HG02852 (cell line): ENCODE results near the gene ANKRD28.

ENCODE experiments used
- ATAC-seq: cut with Tn5 transposase; IDR thresholded peaks from one replicate; pipeline ENCODE4 v1.9.1; 2021; ENCODE audit warnings: mild to moderate bottlenecking, moderate library complexity; ENCODE audit not compliant: unreplicated experiment

ANKRD28 gene

DNA sequence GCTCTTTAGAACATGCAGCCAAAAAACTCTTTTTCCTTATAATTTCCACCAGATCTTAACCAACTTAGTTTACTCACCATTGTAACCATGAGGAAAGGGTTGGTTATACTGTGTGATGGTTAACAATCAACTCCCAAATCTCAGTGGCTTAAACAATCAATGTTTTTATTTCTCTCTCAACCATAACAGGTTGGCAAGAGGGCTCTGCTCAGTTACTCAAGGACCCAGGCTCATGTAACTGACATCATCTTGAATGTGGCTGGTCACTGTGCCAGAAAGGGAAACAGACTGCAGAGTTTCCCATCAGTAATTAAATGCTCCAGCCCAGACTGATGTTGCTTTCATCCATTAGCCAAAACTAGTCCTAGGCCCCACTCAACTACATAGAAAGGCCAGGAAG is 69.0 kb downstream of the ANKRD28 start:
- no peak for ATAC-seq

DNA sequence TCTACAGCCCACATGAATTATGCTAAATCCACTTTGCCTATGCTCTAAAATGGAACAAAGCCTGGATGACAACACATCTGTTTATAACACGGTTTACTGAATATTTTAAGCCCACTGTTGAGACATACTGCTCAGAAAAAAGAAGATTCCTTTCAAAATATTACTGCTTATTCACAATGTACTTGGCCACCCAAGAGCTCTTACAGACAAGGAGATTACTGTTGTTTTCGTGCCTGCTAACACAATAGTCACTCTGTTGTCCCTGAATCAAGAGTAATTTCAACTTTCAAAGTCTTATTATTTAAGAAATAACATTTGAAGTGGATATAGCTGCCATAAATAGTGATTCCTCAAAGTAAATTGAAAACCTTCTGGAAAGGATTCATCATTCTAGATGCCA is 70.9 kb downstream of the ANKRD28 start:
- no peak for ATAC-seq

- peak; percentile 96 for ATAC-seq
These were observed 71.7 kb downstream of the ANKRD28 start for GRCh38 chr3:15726043-15726442.

DNA sequence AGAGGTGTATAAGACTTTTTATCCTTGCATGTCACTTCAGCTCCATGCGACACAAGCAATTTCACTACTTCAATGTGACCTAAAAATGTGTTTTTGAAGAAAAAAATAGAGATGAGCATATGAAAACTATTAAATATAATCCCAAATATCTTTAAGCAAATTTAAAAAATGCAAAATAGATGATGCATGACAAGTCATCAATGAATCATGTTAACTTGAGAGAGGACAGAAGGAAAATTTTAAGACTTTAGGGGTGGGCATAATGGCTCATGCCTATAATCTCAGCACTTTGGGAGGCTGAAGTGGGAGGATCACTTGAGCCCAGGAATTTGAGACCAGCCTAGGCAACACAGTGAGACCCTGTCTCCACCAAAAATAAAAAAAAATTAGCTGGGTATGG is 73.3 kb downstream of the ANKRD28 start:
- no peak for ATAC-seq

GRCh38 chr3:15723624-15723884 is 74.2 kb downstream of the ANKRD28 start:
- no peak for ATAC-seq

GRCh38 chr3:15722877-15723623 is 74.7 kb downstream of the ANKRD28 start:
- ATAC-seq: no peak

DNA sequence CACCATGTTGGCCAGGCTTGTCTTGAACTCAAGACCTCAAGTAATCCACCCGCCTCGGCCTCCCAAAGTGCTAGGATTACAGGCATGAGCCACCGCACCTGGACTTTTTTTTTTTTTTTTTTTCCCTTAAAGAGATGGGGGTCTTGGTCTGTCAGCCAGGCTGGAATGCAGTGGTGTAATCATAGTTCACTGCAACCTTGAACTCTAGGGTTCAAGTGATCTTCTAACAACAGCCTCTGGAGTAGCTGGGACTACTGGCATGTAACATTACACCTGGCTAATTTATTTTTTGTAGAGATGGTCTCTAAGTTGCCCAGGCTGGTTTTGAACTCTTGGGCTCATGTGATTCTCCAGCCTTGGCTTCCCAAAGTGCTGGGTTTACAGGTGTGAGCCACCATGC is 81.6 kb downstream of the ANKRD28 start:
- no peak for ATAC-seq

DNA sequence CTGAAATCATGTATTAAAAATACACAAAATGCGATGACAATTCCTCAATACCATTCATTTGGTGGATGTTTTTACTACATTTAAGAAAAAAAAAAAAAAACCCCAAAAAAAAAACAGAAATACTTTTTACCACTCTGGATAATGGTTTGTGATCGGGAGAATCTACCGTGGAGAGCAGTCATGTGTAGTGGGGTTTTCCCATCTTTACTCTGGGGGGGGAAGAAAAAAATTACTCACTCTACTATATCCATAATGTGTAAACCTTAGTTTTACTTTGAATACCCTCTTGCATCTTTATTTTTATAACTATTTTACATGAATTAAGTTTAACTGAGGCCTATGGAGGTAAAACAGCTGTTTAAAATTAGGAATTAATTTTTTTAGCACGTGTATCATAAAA is 83.3 kb downstream of the ANKRD28 start:
- no peak for ATAC-seq

GRCh38 chr3:15713364-15713763 is 84.4 kb downstream of the ANKRD28 start:
- no peak for ATAC-seq

- ATAC-seq: no peak
These were observed 86.5 kb downstream of the ANKRD28 start for GRCh38 chr3:15711281-15711680.

- ATAC-seq: no peak
These were observed 88.7 kb downstream of the ANKRD28 start for GRCh38 chr3:15708882-15709677.

GRCh38 chr3:15707779-15708178 is 90.0 kb downstream of the ANKRD28 start:
- no peak for ATAC-seq

DNA sequence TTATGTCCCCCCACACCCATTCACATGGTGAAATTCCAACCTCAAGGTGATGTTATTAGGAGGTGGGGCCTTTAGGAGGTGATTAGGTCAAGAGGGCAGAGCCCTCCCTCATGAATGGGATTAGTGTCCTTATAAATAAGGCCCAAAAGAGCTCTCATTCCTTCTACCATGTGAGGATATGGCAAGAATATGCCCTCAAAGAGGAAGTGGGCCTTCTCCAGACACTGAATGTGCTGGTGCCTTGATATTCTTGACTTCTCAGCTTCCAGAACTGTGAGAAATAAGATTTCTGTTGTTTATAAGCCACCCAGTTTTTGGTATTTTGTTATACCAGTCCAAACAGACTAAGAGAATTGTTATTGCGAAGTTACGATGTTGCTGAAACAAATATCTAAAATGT is 94.4 kb downstream of the ANKRD28 start:
- ATAC-seq: no peak

DNA sequence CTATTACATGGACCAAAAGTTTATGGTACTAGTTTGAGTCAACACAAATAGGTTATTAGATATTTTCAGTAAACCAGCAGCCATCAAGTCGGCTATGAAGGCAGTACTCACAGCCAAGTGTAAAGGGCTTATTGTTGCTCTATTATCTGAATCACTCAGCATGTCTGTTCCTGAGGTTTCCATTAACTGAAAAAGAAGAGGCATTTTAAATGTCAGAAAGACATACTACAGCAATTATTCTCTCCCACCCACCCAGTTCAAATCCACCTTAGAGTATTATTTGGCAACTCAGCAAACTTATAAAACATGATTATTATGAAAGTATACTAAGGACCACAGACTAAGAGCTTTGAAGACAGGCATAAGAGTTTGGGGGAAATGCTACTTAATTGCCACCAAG is 103.2 kb downstream of the ANKRD28 start:
- ATAC-seq: no peak

- no peak for ATAC-seq
These were observed 104.4 kb downstream of the ANKRD28 start for GRCh38 chr3:15693355-15693754.

DNA sequence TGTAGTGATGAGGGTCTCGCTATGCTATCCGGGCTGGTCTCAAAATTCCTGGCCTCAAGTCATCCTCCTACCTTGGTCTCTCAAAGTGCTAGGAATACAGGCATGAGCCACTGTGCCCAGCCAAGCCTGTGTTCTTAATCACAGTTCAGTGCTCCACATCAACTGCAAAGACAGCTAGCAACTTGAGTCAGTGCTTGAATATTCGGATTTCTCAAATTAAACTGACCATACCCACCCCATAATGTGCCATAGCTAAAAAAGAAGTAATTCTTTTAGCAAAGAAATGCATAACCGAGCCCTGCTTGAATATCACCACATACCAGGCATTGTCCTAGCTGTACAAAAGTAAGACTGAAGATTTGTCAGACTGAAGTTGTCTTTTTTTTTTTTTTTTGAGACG is 107.0 kb downstream of the ANKRD28 start:
- no peak for ATAC-seq

DNA sequence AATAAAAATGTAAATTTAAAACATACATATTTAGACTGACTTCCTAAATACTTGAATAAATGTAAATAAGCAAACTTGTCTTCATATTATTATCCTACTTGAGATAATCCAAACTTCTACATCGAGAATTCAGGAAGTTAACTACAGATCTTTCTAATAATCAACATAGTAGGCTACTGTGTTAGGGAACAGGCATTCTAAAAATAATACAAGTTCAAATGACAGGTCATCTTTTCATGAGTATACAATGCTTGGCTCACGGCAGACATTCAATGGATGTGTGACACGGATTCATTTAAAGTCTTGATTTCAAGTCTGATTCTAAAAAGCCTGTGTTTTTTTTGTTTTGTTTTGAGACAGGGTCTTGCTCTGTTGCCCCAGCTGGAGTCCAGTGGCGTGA is 107.5 kb downstream of the ANKRD28 start:
- no peak for ATAC-seq

- ATAC-seq: no peak
These were observed 111.9 kb downstream of the ANKRD28 start for GRCh38 chr3:15685927-15686326.

- no peak for ATAC-seq
These were observed 114.5 kb downstream of the ANKRD28 start for GRCh38 chr3:15683253-15683652.

DNA sequence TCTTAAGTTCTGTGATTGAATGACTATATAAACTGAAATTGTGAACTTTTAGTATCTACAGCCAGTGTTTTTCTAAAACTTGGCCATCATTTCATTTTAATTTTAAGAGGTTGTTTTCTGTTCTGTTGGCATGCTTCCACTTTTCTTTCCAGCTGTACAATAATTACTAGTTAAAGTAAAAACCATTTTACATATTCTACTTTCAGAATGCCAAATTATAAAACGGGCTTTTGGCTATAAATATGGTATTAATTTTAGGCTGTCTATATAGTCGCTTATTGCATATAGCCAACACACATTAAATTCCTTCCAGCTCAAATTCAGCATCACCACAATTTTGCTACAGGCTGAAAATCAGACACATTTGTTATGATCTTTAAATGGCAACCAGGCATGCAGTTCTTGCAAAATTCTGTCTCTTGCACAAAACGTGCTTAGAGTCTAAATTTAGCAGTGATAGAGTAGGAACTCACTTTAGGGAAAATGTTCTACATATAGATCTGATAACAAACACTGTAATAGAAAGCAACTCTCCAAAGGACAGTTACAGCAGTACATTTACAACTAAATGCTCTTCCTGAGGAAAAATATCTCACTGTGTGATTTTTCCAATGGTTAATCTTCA is 115.1 kb downstream of the ANKRD28 start:
- no peak for ATAC-seq

- no peak for ATAC-seq
These were observed 116.1 kb downstream of the ANKRD28 start for GRCh38 chr3:15681668-15682067.

DNA sequence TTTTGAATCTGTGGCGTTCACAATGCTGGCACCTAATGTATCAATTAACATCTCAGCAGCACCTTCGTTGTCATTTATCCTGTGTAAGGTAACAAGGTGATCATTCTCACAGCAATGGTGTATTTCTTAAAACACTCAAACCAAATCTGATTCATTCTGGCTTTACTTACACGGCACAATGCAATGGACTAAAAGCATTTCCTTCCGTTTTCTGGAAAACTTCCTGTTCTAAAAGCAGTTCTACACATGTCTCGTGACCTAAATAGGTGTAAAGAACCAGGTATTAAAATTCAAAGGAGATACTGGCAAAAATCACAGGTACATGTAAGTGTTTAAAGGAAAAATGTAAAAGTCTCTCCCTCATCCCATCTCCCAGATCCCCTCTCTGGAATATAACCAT is 118.5 kb downstream of the ANKRD28 start:
- ATAC-seq: no peak
